DOHH2 (cell line): Measurements from ENCODE around the gene ANGPTL1.

Source experiments
- H3F3A ChIP-seq: fragments of 200-600 bp; sonication (generic), shearing (Covaris generic); 2 replicates; pipeline ENCODE4 v1.6.0; 2016; ENCODE audit warnings: antibody characterized with exemption, mild to moderate bottlenecking; ENCODE audit not compliant: control insufficient read depth, insufficient read depth
- H3K27ac ChIP-seq: fragments of 200-600 bp; sonication (generic); 2 replicates; pipeline ENCODE4 v1.5.1; 2014; ENCODE audit warnings: low read depth, mild to moderate bottlenecking, low read length, moderate library complexity
- H3K27me3 ChIP-seq: fragments of 200-600 bp; sonication (generic); 2 replicates; pipeline ENCODE4 v1.6.1; 2014; ENCODE audit warnings: mild to moderate bottlenecking, low read length, mixed read lengths; ENCODE audit not compliant: control insufficient read depth
- H3K36me3 ChIP-seq: fragments of 200-600 bp; sonication (generic); 2 replicates; pipeline ENCODE4 v1.6.1; 2014; ENCODE audit warnings: mild to moderate bottlenecking, low read length, moderate library complexity, mixed read lengths; ENCODE audit not compliant: control insufficient read depth
- H3K4me1 ChIP-seq: fragments of 200-600 bp; sonication (generic); 2 replicates; pipeline ENCODE4 v1.6.1; 2014; ENCODE audit warnings: mild to moderate bottlenecking, low read length, mixed read lengths; ENCODE audit not compliant: control insufficient read depth
- H3K4me2 ChIP-seq: fragments of 200-600 bp; sonication (generic); 2 replicates; pipeline ENCODE4 v1.6.0; 2014; ENCODE audit warnings: mild to moderate bottlenecking, low read length, moderate library complexity
- H3K4me3 ChIP-seq: fragments of 200-600 bp; sonication (generic); 2 replicates; pipeline ENCODE4 v1.5.1; 2014; ENCODE audit warnings: mild to moderate bottlenecking, low read length, mixed read lengths
- H3K79me2 ChIP-seq: fragments of 200-600 bp; sonication (generic); 2 replicates; pipeline ENCODE4 v1.6.1; 2014; ENCODE audit warnings: mild to moderate bottlenecking, low read length, mixed read lengths; ENCODE audit not compliant: control insufficient read depth
- H3K9me2 ChIP-seq: fragments of 200-600 bp; sonication (generic); replicated peaks from 2 replicates; pipeline ENCODE4 v1.6.1; 2014; ENCODE audit warnings: mild to moderate bottlenecking, low read length, mixed read lengths; ENCODE audit not compliant: control insufficient read depth
- H3K9me3 ChIP-seq: fragments of 200-600 bp; sonication (generic); 2 replicates; pipeline ENCODE4 v1.6.1; 2014; ENCODE audit warnings: antibody characterized with exemption, low read length, mixed read lengths; ENCODE audit not compliant: control insufficient read depth, insufficient read depth
- H4K20me1 ChIP-seq: fragments of 200-600 bp; sonication (generic); 2 replicates; pipeline ENCODE4 v1.6.0; 2014; ENCODE audit warnings: low read depth, mild to moderate bottlenecking, antibody characterized with exemption, low read length, moderate library complexity; ENCODE audit not compliant: control insufficient read depth, insufficient read depth
- CTCF ChIP-seq: fragments of 200-600 bp; sonication (generic); IDR thresholded peaks from one replicate; pipeline ENCODE4 v1.5.1; 2014; ENCODE audit warnings: antibody characterized with exemption, mild to moderate bottlenecking, low read depth, low read length; ENCODE audit not compliant: poor library complexity, severe bottlenecking
- EZH2phosphoT487 ChIP-seq: fragments of 200-600 bp; sonication (generic); IDR thresholded peaks from 2 replicates; pipeline ENCODE4 v1.6.1; 2017; ENCODE audit warnings: borderline replicate concordance, mild to moderate bottlenecking, antibody characterized with exemption, low read length, moderate library complexity, mixed read lengths

Gene ANGPTL1

GRCh38 chr1:178918308-178918707 lies 47.4 kb upstream of the ANGPTL1 start:
- Histone ChIP-seq H3K4me3 (no peak overlapping the region), H3K27me3 (no peaks in the 10 kb centered on the region), H3K9me3 (peaks cover 9% of the 10 kb centered on the region; the same call in 1 of the 2 replicates), H4K20me1 (no peaks in the 10 kb centered on the region), H3K79me2 (no peaks in the 10 kb centered on the region), H3K36me3 (peaks cover 93% of the 10 kb centered on the region), H3F3A (no peaks in the 10 kb centered on the region), H3K9me2 (no peaks in the 10 kb centered on the region), H3K4me2 (no peak overlapping the region), H3K27ac (no peak overlapping the region), H3K4me1 (no peaks in the 10 kb centered on the region)
- TF ChIP-seq EZH2phosphoT487, result no peak
- TF ChIP-seq CTCF, result no peak

GRCh38 chr1:178916448-178917174 lies 45.7 kb upstream of the ANGPTL1 start:
- H3K36me3 ChIP-seq, result peaks cover 92% of the 10 kb centered on the region
- H3K27me3 ChIP-seq, result no peaks in the 10 kb centered on the region
- H3K9me2 ChIP-seq, result no peaks in the 10 kb centered on the region
- H3K4me1 ChIP-seq, result no peaks in the 10 kb centered on the region
- no peak overlapping the region for H3K4me3 ChIP-seq
- H3K27ac ChIP-seq, result no peak overlapping the region
- no peak for TF ChIP-seq CTCF
- TF ChIP-seq EZH2phosphoT487, result no peak
- H4K20me1 ChIP-seq, result no peaks in the 10 kb centered on the region
- no peak overlapping the region for H3K4me2 ChIP-seq
- H3K79me2 ChIP-seq, result peaks cover 5% of the 10 kb centered on the region
- H3K9me3 ChIP-seq, result no peaks in the 10 kb centered on the region
- no peaks in the 10 kb centered on the region for H3F3A ChIP-seq

GRCh38 chr1:178912597-178912996 lies 41.7 kb upstream of the ANGPTL1 start:
- no peak overlapping the region for H3K27ac ChIP-seq
- no peaks in the 10 kb centered on the region for H3K4me1 ChIP-seq
- H3F3A ChIP-seq, result no peaks in the 10 kb centered on the region
- TF ChIP-seq EZH2phosphoT487 (no peak), CTCF (no peak)
- H3K9me2 ChIP-seq, result no peaks in the 10 kb centered on the region
- no peaks in the 10 kb centered on the region for H4K20me1 ChIP-seq
- H3K36me3 ChIP-seq, result peaks cover 93% of the 10 kb centered on the region
- no peaks in the 10 kb centered on the region for H3K9me3 ChIP-seq
- H3K27me3 ChIP-seq, result no peaks in the 10 kb centered on the region
- no peak overlapping the region for H3K4me2 ChIP-seq
- peaks cover 17% of the 10 kb centered on the region for H3K79me2 ChIP-seq
- no peak overlapping the region for H3K4me3 ChIP-seq
